Central memory CD8-positive, alpha-beta T cell (primary cell): Measurements from ENCODE around the gene RMND1.
"Not testable (repeated sequence)": the region's sequence is repeated elsewhere in the genome, so short reads cannot be mapped to it uniquely, and the experiment has no call there.

ENCODE experiments used
- ATAC-seq: fragments of 150-1000 bp; cut with Tn5 transposase; replicated peaks from 2 replicates; pipeline ENCODE4 v1.10.0; 2022; ENCODE audit warnings: mild to moderate bottlenecking, moderate FRiP score, moderate number of reproducible peaks; ENCODE audit not compliant: poor library complexity, severe bottlenecking; ENCODE audit errors: extremely low read depth
- DNase-seq, 2 donors: peaks; one replicate each; pipeline ENCODE4 v3.0.0; 2021; ENCODE audit warnings: low spot score in 2 of 2
- H3K27ac Mint-ChIP-seq: one replicate; pipeline ENCODE4 v1.8.0; 2022; ENCODE audit warnings: low read depth, mild to moderate bottlenecking, moderate library complexity, mixed read lengths
- H3K27me3 Mint-ChIP-seq: one replicate; pipeline ENCODE4 v1.8.0; 2022; ENCODE audit warnings: mixed read lengths
- H3K36me3 Mint-ChIP-seq: one replicate; pipeline ENCODE4 v1.8.0; 2022; ENCODE audit warnings: mild to moderate bottlenecking, moderate library complexity, mixed read lengths; ENCODE audit not compliant: insufficient read depth
- H3K4me1 Mint-ChIP-seq: one replicate; pipeline ENCODE4 v1.8.0; 2022; ENCODE audit warnings: mixed read lengths
- H3K4me3 Mint-ChIP-seq: one replicate; pipeline ENCODE4 v1.8.0; 2022; ENCODE audit warnings: mild to moderate bottlenecking, moderate library complexity, mixed read lengths
- H3K9me3 Mint-ChIP-seq: one replicate; pipeline ENCODE4 v1.8.0; 2022; ENCODE audit warnings: mixed read lengths

Gene RMND1

DNA sequence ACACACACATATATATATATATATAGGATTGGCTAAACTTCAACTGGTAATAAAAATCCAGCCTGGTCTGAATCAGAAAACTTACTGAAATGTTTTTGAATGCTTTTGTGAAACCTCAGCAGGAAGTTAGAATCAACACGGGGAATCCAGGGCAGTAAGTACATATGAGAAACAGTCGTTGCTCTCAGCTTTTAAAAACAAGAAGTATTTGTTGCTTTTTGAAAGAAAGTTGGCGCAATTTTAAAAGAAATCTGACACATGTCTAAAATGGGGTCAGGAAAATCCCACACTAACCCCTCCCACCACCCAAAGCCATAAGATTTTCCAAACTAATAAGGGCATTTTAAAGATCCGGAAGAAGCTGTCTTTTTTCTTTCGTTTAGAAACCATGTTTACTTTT lies 30.4 kb upstream of the RMND1 start:
- ATAC-seq = no peak
- peak overlapping the region; percentile 68 for H3K27ac Mint-ChIP-seq
- H3K4me1 Mint-ChIP-seq = peaks cover 5% of the 10 kb centered on the region
- H3K4me3 Mint-ChIP-seq = peak overlapping the region; percentile 63
- H3K9me3 Mint-ChIP-seq = no peaks in the 10 kb centered on the region
- no peaks in the 10 kb centered on the region for H3K27me3 Mint-ChIP-seq
- DNase-seq = no peak
- peaks cover 1% of the 10 kb centered on the region for H3K36me3 Mint-ChIP-seq

- no peak overlapping the region for H3K27ac Mint-ChIP-seq
- H3K36me3 Mint-ChIP-seq = peaks cover 1% of the 10 kb centered on the region
- DNase-seq (no peak), ATAC-seq (peak; percentile 24)
- H3K9me3 Mint-ChIP-seq = no peaks in the 10 kb centered on the region
- H3K4me1 Mint-ChIP-seq = peaks cover 5% of the 10 kb centered on the region
- no peaks in the 10 kb centered on the region for H3K27me3 Mint-ChIP-seq
- H3K4me3 Mint-ChIP-seq = no peak overlapping the region
Measured at GRCh38 chr6:151481786-151482185, 29.9 kb upstream of the RMND1 start.

- Mint-ChIP-seq H3K27ac (no peak overlapping the region), H3K9me3 (no peaks in the 10 kb centered on the region), H3K36me3 (peaks cover 1% of the 10 kb centered on the region), H3K27me3 (no peaks in the 10 kb centered on the region), H3K4me1 (peaks cover 5% of the 10 kb centered on the region), H3K4me3 (no peak overlapping the region)
- DNase-seq = no peak
- ATAC-seq = no peak
Measured at GRCh38 chr6:151478670-151479069, 26.7 kb upstream of the RMND1 start.

GRCh38 chr6:151477726-151478125 lies 25.8 kb upstream of the RMND1 start:
- Mint-ChIP-seq H3K27ac (no peak overlapping the region), H3K4me3 (no peak overlapping the region), H3K9me3 (no peaks in the 10 kb centered on the region), H3K36me3 (peaks cover 1% of the 10 kb centered on the region), H3K4me1 (peaks cover 5% of the 10 kb centered on the region), H3K27me3 (no peaks in the 10 kb centered on the region)
- DNase-seq = no peak
- ATAC-seq = no peak

DNA sequence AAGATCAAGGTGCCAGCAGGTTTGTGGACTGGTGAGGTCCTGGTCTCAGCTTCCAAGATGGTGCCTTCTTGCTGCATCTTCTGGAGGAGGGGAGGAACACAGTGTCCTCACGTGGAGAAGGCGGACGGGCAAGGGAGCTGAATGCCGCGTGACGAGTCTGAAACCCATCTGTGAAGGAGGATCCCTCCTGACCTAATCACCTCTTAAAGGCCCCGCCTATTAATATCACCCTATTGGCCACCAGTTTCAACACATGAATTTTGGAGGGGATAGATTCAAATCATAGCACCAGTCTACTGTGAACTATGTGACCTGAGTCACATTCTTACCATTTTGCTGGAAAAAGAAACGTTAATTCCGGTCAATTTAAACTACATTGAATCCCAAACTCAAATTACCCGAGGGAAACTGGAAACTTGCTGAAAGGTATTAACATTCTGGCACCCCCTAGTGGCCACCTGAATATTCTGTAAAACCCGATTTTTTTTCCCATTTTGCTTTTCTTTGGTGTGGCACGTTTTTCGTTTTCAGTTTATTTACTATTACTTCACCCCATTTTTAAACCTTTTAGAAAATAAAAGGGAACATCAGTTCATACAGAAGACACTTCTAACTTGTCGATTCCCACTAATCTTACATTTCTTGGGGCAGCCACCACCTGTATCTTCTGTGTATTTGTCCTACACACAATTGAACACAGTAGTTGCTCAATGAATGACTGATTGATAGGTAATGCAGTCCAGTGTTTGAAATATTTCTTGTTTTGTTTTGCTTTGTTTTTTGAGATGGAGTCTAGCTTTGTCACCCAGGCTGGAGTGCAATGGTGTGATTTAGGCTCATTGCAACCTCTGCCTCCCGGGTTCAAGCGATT lies 24.0 kb upstream of the RMND1 start:
- H3K36me3 Mint-ChIP-seq = no peaks in the 10 kb centered on the region
- H3K27ac Mint-ChIP-seq = no peak overlapping the region
- no peaks in the 10 kb centered on the region for H3K27me3 Mint-ChIP-seq
- H3K4me1 Mint-ChIP-seq = no peaks in the 10 kb centered on the region
- H3K9me3 Mint-ChIP-seq = no peaks in the 10 kb centered on the region
- DNase-seq = peak in 1 of 2 donors; percentile 22
- H3K4me3 Mint-ChIP-seq = no peak overlapping the region
- ATAC-seq = no peak

GRCh38 chr6:151464702-151465101 lies 12.8 kb upstream of the RMND1 start:
- DNase-seq (no peak), ATAC-seq (no peak)
- Mint-ChIP-seq H3K4me3 (no peak overlapping the region), H3K27me3 (no peaks in the 10 kb centered on the region), H3K9me3 (no peaks in the 10 kb centered on the region), H3K36me3 (peaks cover 23% of the 10 kb centered on the region), H3K27ac (peak overlapping the region; percentile 54), H3K4me1 (peaks cover 17% of the 10 kb centered on the region)

DNA sequence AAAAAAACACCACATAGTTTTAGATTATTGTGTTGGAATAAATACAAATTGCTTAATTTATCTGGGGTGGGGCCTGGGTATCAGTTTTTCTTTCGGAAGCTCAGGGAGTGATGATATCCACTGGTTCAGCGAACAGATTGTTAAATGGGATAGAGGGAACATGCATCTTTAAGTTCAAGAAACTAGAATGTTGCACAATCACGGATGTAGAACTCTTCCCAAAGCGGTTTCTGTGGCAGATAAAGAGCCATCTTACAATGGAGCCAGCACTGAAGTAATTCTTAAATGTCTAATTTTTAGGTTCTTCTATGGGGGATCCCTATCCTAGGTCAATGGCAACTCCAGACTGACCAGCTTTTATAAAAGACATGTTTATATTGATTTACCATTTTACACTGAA lies 9.7 kb upstream of the RMND1 start:
- H3K9me3 Mint-ChIP-seq = no peaks in the 10 kb centered on the region
- H3K4me3 Mint-ChIP-seq = no peak overlapping the region
- peaks cover 22% of the 10 kb centered on the region for H3K36me3 Mint-ChIP-seq
- no peak overlapping the region for H3K27ac Mint-ChIP-seq
- DNase-seq (no peak), ATAC-seq (no peak)
- no peaks in the 10 kb centered on the region for H3K27me3 Mint-ChIP-seq
- peaks cover 28% of the 10 kb centered on the region for H3K4me1 Mint-ChIP-seq

- not testable (repeated sequence) for H3K4me3 Mint-ChIP-seq, H3K9me3 Mint-ChIP-seq, ATAC-seq, DNase-seq, H3K27ac Mint-ChIP-seq, H3K27me3 Mint-ChIP-seq
- peaks cover 46% of the 10 kb centered on the region for H3K4me1 Mint-ChIP-seq
- peaks cover 23% of the 10 kb centered on the region for H3K36me3 Mint-ChIP-seq
Measured at GRCh38 chr6:151455751-151456398, 3.9 kb upstream of the RMND1 start.

DNA sequence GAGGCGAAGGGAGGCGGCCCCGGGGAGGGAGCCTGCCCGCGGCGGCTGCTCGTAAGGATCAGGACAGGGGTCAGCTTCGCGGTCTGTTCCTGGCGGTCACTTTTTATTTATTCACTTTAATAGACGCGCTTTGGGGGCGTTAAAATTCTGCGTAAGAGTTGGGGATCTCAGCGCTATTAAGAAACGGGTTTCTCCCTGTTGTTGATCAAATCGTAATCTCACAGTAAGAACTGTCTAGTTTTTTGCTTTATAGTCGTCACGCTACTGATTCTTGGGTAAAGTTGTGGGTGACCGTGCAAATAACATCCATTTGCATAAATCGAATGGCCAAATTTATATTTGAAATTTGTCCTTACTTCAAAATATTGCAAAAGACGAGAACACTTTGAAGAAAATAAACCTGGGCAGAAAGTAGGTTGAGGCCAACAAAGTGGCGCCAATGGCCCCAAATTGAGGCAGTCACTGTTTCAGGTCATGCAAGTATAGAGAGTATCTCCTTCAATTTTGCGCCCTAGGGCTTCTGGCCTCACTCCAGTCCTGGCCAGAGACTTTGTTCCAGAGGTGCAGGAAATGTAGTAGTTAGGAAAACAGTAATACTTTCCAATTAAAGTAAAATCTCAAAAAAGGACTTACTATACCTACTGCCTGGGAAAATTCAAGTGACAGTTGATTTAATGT lies 963 bp upstream of the RMND1 start:
- Mint-ChIP-seq H3K27me3 (no peaks in the 10 kb centered on the region), H3K9me3 (no peaks in the 10 kb centered on the region), H3K4me3 (peak overlapping the region; percentile 85), H3K27ac (peak overlapping the region; percentile 96), H3K36me3 (peaks cover 13% of the 10 kb centered on the region), H3K4me1 (peaks cover 54% of the 10 kb centered on the region)
- ATAC-seq (peak; percentile 2), DNase-seq (no peak)

DNA sequence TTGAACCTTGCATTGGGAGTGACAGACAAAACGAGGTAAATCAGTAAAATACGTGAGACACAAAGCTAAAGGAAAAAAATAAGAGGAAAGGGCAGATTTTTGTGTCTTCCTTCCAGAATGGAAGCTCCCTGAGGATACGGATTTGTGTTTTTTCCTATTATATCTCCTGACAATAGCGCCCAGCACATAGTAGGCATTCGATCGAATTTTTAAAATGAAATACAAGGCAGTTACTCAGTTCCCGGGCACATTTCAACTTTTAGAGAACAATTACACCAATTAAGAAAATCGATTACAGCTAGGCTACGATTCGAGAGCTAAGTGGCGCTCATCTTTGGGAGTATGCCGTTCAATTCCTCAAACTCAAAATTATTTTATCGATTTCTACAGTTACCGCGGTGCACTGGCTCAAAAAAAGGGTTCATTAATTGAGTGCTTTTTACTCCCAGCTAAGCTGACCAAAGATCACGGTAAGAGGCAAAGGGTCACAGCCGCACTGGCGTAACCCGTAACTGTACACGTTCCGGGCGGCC lies 443 bp downstream of the RMND1 start:
- Mint-ChIP-seq H3K9me3 (no peaks in the 10 kb centered on the region), H3K27me3 (no peaks in the 10 kb centered on the region), H3K4me3 (peak overlapping the region; percentile 85), H3K4me1 (peaks cover 51% of the 10 kb centered on the region), H3K27ac (peak overlapping the region; percentile 96), H3K36me3 (peaks cover 11% of the 10 kb centered on the region)
- ATAC-seq = no peak
- no peak for DNase-seq

- not testable (repeated sequence) for H3K27me3 Mint-ChIP-seq, H3K27ac Mint-ChIP-seq, H3K9me3 Mint-ChIP-seq, DNase-seq, ATAC-seq
- Mint-ChIP-seq H3K4me1 (peaks cover 47% of the 10 kb centered on the region), H3K36me3 (peaks cover 13% of the 10 kb centered on the region), H3K4me3 (peak overlapping the region; percentile 85)
Measured at GRCh38 chr6:151450928-151451327, 998 bp downstream of the RMND1 start.

DNA sequence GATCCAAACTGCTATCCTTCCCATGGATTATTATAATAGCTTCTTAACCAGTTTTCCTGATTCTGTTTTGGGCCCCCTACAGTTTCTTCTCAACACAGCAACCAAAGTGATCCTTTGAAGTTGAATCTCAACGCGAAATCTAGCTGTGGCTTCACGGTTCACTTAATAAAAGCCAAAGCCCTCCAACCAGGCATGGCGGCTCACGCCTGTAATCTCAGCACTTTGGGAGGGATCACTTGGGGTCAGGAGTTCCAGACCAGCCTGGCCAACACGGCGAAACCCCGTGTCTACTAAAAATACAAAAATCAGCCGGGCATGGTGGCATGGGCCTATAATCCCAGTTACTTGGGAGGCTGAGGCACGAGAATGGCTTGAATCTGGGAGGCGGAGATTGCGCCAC lies 3.3 kb downstream of the RMND1 start:
- DNase-seq (no peak), ATAC-seq (no peak)
- no peak overlapping the region for H3K4me3 Mint-ChIP-seq
- H3K9me3 Mint-ChIP-seq = no peaks in the 10 kb centered on the region
- H3K27ac Mint-ChIP-seq = no peak overlapping the region
- no peaks in the 10 kb centered on the region for H3K27me3 Mint-ChIP-seq
- H3K36me3 Mint-ChIP-seq = peaks cover 19% of the 10 kb centered on the region
- peaks cover 40% of the 10 kb centered on the region for H3K4me1 Mint-ChIP-seq
